ENCODE measurements around the gene IVL.
A peak's percentile ranks its signal among the peaks of the same experiment; 100 is the strongest.

Gene IVL

DNA sequence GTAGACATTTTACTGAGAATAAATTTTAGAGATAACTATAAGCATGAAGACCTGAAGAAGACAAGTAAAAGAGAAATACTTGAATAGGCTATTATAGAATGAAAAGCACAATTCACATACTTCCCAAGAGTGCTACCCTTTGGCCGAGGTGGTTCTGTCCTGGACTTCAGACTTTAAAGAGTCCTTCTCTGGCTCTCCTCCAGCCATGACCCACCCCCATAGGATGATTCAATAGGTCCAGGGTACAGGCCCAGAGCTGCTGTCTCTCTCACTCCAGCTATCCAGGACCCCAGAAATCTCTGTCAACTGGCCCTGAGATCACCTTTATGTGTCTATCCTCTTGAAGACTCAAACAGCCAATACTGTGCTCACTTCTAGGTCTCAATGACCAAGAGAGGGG lies 31.5 kb upstream of the IVL start:
- Histone ChIP-seq H3K4me1 (ENCODE audit: control insufficient read depth, low read depth, low read length) (no peaks in the 10 kb centered on the region), H4K8ac (ENCODE audit: low read depth, low read length) (no peak overlapping the region), H2AK5ac (ENCODE audit: low read length) (no peak overlapping the region), H3K9ac (ENCODE audit: low read length) (no peak overlapping the region), H4K5ac (ENCODE audit: low read length) (no peak overlapping the region), H3K23ac (ENCODE audit: low read length) (no peak overlapping the region), H3K4ac (ENCODE audit: low read depth, low read length) (no peak overlapping the region), H3K4me2 (ENCODE audit: low read length) (no peak overlapping the region), H3K79me2 (ENCODE audit: control insufficient read depth, insufficient read depth, low read length) (no peaks in the 10 kb centered on the region), H3K27me3 (ENCODE audit: insufficient read depth, low read length, poor library complexity) (no peaks in the 10 kb centered on the region), H3K18ac (ENCODE audit: low read length) (no peak overlapping the region), H3K27ac (ENCODE audit: low read depth, low read length) (no peak overlapping the region), H3K79me1 (ENCODE audit: low read length) (no peaks in the 10 kb centered on the region), H3K56ac (ENCODE audit: low read length) (no peak overlapping the region), H3K36me3 (ENCODE audit: control insufficient read depth, insufficient read depth, low read length) (no peaks in the 10 kb centered on the region), H2BK5ac (ENCODE audit: low read length) (no peak overlapping the region), H2BK15ac (replicated peaks; ENCODE audit: low read depth) (no peak overlapping the region), H2BK120ac (ENCODE audit: low read depth, low read length) (no peak overlapping the region), H3K4me3 (ENCODE audit: low read length) (no peak overlapping the region)
- no CpG with 5 or more reads among the region's 1 CpG for WGBS (ENCODE audit: extremely low coverage, insufficient coverage, low lambda C conversion rate)
- DNase-seq = no peak

DNA sequence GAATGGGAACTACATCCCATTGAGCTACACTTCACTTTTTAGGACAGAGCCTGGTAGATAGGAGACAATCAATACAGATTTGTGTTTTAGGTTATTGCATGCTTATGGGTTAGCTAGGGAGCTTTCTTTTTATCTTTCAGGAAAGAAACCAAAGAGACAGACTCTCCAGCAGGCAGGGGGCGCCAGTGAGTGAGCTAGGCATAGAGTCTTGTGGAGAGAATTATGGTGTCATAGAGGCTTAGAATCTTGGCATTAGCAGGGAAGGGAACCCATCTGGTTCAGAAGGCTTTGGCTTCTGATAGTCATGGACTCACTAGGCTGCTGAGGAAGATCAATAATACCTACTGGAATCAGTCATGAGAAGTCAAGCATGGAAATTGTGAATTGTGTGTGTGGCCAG lies 30.3 kb upstream of the IVL start, which contains the start of gene SMCP:
Gene SMCP (plus strand): TSS at position 281 of the 400 bp plus-strand sequence. CDS start 6,101 bp downstream, outside the sequence.
- Histone ChIP-seq H3K4me3 (ENCODE audit: low read length) (no peak within 1 kb of the TSS), H2AK5ac (ENCODE audit: low read length) (no peak within 1 kb of the TSS), H3K56ac (ENCODE audit: low read length) (no peak within 1 kb of the TSS), H4K8ac (ENCODE audit: low read depth, low read length) (no peak within 1 kb of the TSS), H3K9ac (ENCODE audit: low read length) (no peak within 1 kb of the TSS), H3K4me2 (ENCODE audit: low read length) (no peak within 1 kb of the TSS), H2BK120ac (ENCODE audit: low read depth, low read length) (no peak within 1 kb of the TSS), H2BK15ac (replicated peaks; ENCODE audit: low read depth) (no peak within 1 kb of the TSS), H3K79me2 (ENCODE audit: control insufficient read depth, insufficient read depth, low read length) (no peaks in the 10 kb centered on the region), H3K4ac (ENCODE audit: low read depth, low read length) (no peak within 1 kb of the TSS), H2BK5ac (ENCODE audit: low read length) (no peak within 1 kb of the TSS), H3K27me3 (ENCODE audit: insufficient read depth, low read length, poor library complexity) (no peaks in the 10 kb centered on the region), H3K18ac (ENCODE audit: low read length) (no peak within 1 kb of the TSS), H3K4me1 (ENCODE audit: control insufficient read depth, low read depth, low read length) (no peaks in the 10 kb centered on the region), H3K36me3 (ENCODE audit: control insufficient read depth, insufficient read depth, low read length) (no peaks in the 10 kb centered on the region), H3K27ac (ENCODE audit: low read depth, low read length) (no peak within 1 kb of the TSS), H3K23ac (ENCODE audit: low read length) (no peak within 1 kb of the TSS), H3K79me1 (ENCODE audit: low read length) (no peaks in the 10 kb centered on the region), H4K5ac (ENCODE audit: low read length) (no peak within 1 kb of the TSS)
- DNase-seq = peak; percentile 49
- WGBS (ENCODE audit: extremely low coverage, insufficient coverage, low lambda C conversion rate) = no CpG with 5 or more reads among the region's 1 CpG

DNA sequence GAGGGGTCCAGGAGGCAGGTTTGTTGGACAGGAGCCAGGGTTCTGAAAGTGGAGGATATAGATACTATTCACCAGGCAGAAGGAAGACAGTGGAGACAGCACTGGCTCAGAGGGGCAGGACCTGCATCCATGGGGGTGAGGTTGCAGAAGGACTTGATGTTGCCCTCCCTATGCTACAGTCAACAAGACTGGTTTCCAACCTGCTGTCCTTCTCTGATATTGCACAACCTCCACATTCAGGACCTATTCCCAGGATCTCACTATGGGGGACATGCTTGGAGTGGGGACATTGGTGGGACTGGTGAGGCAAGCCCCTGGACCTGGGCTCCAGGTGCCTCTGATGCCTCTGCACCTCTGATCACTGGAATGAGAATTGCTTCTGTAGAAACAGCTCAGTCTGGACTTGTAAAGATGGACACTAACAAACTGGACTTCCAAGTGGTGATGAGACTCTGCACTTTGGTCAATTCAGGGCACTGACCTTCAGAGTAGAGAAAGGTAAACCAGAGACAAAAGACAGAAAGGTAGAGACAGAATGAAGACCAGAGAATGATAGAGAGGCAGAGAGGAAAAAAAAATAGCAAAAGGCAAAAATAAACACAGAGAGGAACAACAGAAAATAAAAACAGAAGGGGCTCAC lies 28.7 kb upstream of the IVL start:
- no peak overlapping the region for H3K23ac ChIP-seq (ENCODE audit: low read length)
- no peak overlapping the region for H2BK5ac ChIP-seq (ENCODE audit: low read length)
- no peak overlapping the region for H4K5ac ChIP-seq (ENCODE audit: low read length)
- no peak overlapping the region for H4K8ac ChIP-seq (ENCODE audit: low read depth, low read length)
- no peak overlapping the region for H3K4ac ChIP-seq (ENCODE audit: low read depth, low read length)
- no peak overlapping the region for H3K27ac ChIP-seq (ENCODE audit: low read depth, low read length)
- no peak overlapping the region for H3K18ac ChIP-seq (ENCODE audit: low read length)
- no peaks in the 10 kb centered on the region for H3K27me3 ChIP-seq (ENCODE audit: insufficient read depth, low read length, poor library complexity)
- no peak overlapping the region for H3K4me3 ChIP-seq (ENCODE audit: low read length)
- H3K4me1 ChIP-seq (ENCODE audit: control insufficient read depth, low read depth, low read length) = no peaks in the 10 kb centered on the region
- no peaks in the 10 kb centered on the region for H3K36me3 ChIP-seq (ENCODE audit: control insufficient read depth, insufficient read depth, low read length)
- DNase-seq = no peak
- H2BK15ac ChIP-seq (replicated peaks; ENCODE audit: low read depth) = no peak overlapping the region
- H3K9ac ChIP-seq (ENCODE audit: low read length) = no peak overlapping the region
- H2AK5ac ChIP-seq (ENCODE audit: low read length) = no peak overlapping the region
- H3K79me1 ChIP-seq (ENCODE audit: low read length) = no peaks in the 10 kb centered on the region
- no peaks in the 10 kb centered on the region for H3K79me2 ChIP-seq (ENCODE audit: control insufficient read depth, insufficient read depth, low read length)
- H3K56ac ChIP-seq (ENCODE audit: low read length) = no peak overlapping the region
- H2BK120ac ChIP-seq (ENCODE audit: low read depth, low read length) = no peak overlapping the region
- no peak overlapping the region for H3K4me2 ChIP-seq (ENCODE audit: low read length)

DNA sequence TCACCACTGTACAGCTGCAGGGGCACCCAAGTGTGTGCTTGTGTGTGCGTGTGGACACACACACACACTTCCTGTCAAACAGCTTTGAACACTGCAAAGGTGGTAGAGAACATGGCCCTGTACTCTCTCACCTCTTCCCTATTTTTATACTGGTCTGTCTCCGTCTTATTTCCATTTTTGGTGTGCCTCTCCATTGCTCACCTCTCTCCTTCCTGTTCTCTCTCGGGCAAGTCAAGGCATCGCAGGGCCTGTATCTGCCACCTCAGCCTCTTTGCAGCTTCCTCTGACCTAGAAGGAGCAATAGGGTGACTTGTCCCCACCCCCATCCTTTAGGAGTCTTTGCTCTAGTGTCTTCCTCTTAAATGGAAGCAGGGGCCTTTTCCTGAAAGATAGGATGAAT lies 28.0 kb upstream of the IVL start:
- Histone ChIP-seq H3K23ac (ENCODE audit: low read length) (no peak overlapping the region), H3K36me3 (ENCODE audit: control insufficient read depth, insufficient read depth, low read length) (no peaks in the 10 kb centered on the region), H3K27me3 (ENCODE audit: insufficient read depth, low read length, poor library complexity) (no peaks in the 10 kb centered on the region), H2AK5ac (ENCODE audit: low read length) (no peak overlapping the region), H3K9ac (ENCODE audit: low read length) (no peak overlapping the region), H2BK120ac (ENCODE audit: low read depth, low read length) (no peak overlapping the region), H3K79me2 (ENCODE audit: control insufficient read depth, insufficient read depth, low read length) (no peaks in the 10 kb centered on the region), H4K8ac (ENCODE audit: low read depth, low read length) (no peak overlapping the region), H3K4ac (ENCODE audit: low read depth, low read length) (no peak overlapping the region), H4K5ac (ENCODE audit: low read length) (no peak overlapping the region), H2BK15ac (replicated peaks; ENCODE audit: low read depth) (no peak overlapping the region), H3K4me3 (ENCODE audit: low read length) (no peak overlapping the region), H3K56ac (ENCODE audit: low read length) (no peak overlapping the region), H3K18ac (ENCODE audit: low read length) (no peak overlapping the region), H3K79me1 (ENCODE audit: low read length) (no peaks in the 10 kb centered on the region), H3K27ac (ENCODE audit: low read depth, low read length) (no peak overlapping the region), H3K4me2 (ENCODE audit: low read length) (no peak overlapping the region), H3K4me1 (ENCODE audit: control insufficient read depth, low read depth, low read length) (no peaks in the 10 kb centered on the region), H2BK5ac (ENCODE audit: low read length) (no peak overlapping the region)
- DNase-seq = no peak
- no CpG with 5 or more reads among the region's 4 CpGs for WGBS (ENCODE audit: extremely low coverage, insufficient coverage, low lambda C conversion rate)

DNA sequence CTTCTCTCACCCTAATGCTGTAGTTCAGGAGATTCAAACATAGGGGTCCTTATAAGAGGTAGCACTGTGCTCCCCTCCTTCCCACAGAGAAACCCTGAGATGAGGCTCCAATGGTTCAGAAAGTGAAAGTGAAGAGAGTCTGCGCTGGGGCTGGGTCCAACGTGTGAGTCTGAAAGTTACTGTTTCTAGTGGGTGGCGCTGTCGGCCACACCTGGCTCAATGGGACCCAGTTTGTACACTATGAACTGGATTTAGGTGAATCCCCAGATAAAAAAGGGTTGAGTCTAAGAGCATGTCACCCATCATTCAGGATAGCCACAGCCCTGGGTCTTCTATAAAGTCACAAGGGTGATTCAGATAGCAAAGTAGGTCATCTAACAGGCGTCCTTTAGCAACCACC lies 27.4 kb upstream of the IVL start:
- H4K8ac ChIP-seq (ENCODE audit: low read depth, low read length) = no peak overlapping the region
- no CpG with 5 or more reads among the region's 5 CpGs for WGBS (ENCODE audit: extremely low coverage, insufficient coverage, low lambda C conversion rate)
- no peaks in the 10 kb centered on the region for H3K27me3 ChIP-seq (ENCODE audit: insufficient read depth, low read length, poor library complexity)
- H3K79me1 ChIP-seq (ENCODE audit: low read length) = no peaks in the 10 kb centered on the region
- no peak overlapping the region for H3K4me2 ChIP-seq (ENCODE audit: low read length)
- no peak overlapping the region for H3K4me3 ChIP-seq (ENCODE audit: low read length)
- no peak overlapping the region for H3K56ac ChIP-seq (ENCODE audit: low read length)
- no peaks in the 10 kb centered on the region for H3K4me1 ChIP-seq (ENCODE audit: control insufficient read depth, low read depth, low read length)
- no peak overlapping the region for H2BK15ac ChIP-seq (replicated peaks; ENCODE audit: low read depth)
- H3K27ac ChIP-seq (ENCODE audit: low read depth, low read length) = no peak overlapping the region
- H2BK120ac ChIP-seq (ENCODE audit: low read depth, low read length) = no peak overlapping the region
- no peaks in the 10 kb centered on the region for H3K36me3 ChIP-seq (ENCODE audit: control insufficient read depth, insufficient read depth, low read length)
- H3K23ac ChIP-seq (ENCODE audit: low read length) = no peak overlapping the region
- no peak overlapping the region for H3K9ac ChIP-seq (ENCODE audit: low read length)
- H3K4ac ChIP-seq (ENCODE audit: low read depth, low read length) = no peak overlapping the region
- H4K5ac ChIP-seq (ENCODE audit: low read length) = no peak overlapping the region
- DNase-seq = no peak
- no peaks in the 10 kb centered on the region for H3K79me2 ChIP-seq (ENCODE audit: control insufficient read depth, insufficient read depth, low read length)
- no peak overlapping the region for H2BK5ac ChIP-seq (ENCODE audit: low read length)
- no peak overlapping the region for H3K18ac ChIP-seq (ENCODE audit: low read length)
- no peak overlapping the region for H2AK5ac ChIP-seq (ENCODE audit: low read length)

DNA sequence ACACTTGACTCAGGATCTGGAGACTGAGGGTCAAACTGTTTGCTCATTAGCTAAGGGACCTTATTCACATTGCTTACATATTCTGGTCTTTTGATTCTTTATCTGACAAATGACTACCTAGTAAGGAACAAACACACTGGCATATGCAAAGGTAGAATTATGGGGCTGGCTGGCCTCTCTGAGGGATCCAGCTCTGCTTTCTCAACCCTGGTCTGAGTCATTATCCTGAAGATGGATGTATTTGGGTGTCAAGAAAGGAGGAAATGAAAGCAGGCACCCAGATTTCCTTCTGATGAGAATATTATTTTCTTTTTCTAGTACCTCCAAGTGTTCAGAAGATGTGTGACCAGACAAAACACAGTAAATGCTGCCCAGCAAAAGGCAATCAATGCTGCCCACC lies 24.3 kb upstream of the IVL start:
- Histone ChIP-seq H2BK5ac (ENCODE audit: low read length) (no peak overlapping the region), H3K23ac (ENCODE audit: low read length) (no peak overlapping the region), H3K79me1 (ENCODE audit: low read length) (no peaks in the 10 kb centered on the region), H3K27ac (ENCODE audit: low read depth, low read length) (no peak overlapping the region), H3K79me2 (ENCODE audit: control insufficient read depth, insufficient read depth, low read length) (no peaks in the 10 kb centered on the region), H3K56ac (ENCODE audit: low read length) (no peak overlapping the region), H3K9ac (ENCODE audit: low read length) (no peak overlapping the region), H3K4me1 (ENCODE audit: control insufficient read depth, low read depth, low read length) (no peaks in the 10 kb centered on the region), H2BK120ac (ENCODE audit: low read depth, low read length) (no peak overlapping the region), H4K8ac (ENCODE audit: low read depth, low read length) (no peak overlapping the region), H3K18ac (ENCODE audit: low read length) (no peak overlapping the region), H3K4me3 (ENCODE audit: low read length) (no peak overlapping the region), H3K36me3 (ENCODE audit: control insufficient read depth, insufficient read depth, low read length) (no peaks in the 10 kb centered on the region), H3K4ac (ENCODE audit: low read depth, low read length) (no peak overlapping the region), H2AK5ac (ENCODE audit: low read length) (no peak overlapping the region), H3K27me3 (ENCODE audit: insufficient read depth, low read length, poor library complexity) (no peaks in the 10 kb centered on the region), H3K4me2 (ENCODE audit: low read length) (no peak overlapping the region), H4K5ac (ENCODE audit: low read length) (no peak overlapping the region), H2BK15ac (replicated peaks; ENCODE audit: low read depth) (no peak overlapping the region)
- DNase-seq = no peak

All from mesendoderm (in vitro differentiated cells).